ENCODE results near the gene UBQLN1.

The UBQLN1 gene

DNA sequence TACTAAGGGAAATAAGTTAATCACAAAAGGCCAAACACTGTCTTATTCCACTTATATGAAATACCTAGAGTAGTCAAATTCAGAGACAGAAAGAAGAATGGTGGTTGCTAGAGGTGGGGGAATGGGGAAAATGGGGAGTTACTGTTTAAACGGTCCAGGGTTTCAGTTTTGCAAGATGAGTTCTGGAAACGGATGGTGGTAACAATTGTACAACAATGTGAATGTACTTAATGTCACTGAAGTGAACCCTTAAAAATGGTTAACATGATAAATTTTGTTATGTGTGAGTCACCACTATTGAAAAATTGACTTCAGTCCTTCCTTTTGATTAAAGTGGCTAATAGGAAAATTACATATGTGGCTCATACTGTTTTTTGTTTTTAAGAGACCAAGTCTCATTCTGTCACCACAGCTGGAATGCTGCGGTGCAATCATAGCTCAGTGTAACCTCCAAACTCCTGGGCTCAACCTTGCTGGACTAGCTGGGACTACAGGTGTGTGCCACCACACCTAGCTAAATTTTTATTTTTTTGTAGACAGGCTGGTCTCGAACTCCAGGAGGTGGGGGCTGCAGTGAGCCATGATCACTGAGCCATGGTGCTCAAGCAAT, 8.7 kb downstream of the UBQLN1 start:
- no peak for DNase-seq (ENCODE audit: extremely low read depth in 1 of 2, low read depth in 1 of 2)

DNA sequence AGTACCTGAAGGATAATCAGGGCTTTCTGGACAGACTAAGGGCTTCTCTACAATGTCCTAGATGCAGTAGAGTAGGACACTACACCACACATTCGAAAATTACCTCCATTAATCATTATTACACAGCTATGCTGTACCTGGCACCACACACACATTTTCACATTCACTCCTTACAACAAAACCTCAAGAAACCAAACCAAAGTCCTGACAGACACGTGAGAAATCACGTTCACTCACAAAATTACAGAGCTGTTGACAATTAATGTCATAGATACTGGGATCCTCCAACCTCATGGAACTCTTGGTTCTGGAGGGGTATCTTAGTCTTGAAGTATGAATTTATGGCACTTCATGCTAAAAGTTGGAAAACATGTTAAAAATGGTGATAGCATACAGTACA, 16.3 kb downstream of the UBQLN1 start:
- no peak for DNase-seq (ENCODE audit: extremely low read depth in 1 of 2, low read depth in 1 of 2)

DNA sequence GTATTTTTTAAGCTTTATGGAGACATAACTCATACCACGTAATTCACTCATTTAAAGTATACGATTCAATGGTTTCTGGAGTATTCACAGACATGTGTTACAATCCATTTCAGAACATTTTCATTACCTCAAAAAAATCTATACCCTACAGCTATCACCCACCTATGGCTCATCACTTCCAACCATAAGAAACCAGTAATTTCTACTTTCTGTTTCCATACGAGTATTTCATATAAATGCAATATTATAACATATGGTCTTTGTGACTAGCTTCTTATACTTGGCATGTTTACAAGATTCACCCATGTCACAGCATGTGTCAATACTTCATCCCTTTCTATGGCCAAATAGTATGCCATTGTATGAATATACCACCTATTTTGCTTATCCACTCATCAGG, 18.8 kb downstream of the UBQLN1 start:
- no peak for DNase-seq (ENCODE audit: extremely low read depth in 1 of 2, low read depth in 1 of 2)

DNA sequence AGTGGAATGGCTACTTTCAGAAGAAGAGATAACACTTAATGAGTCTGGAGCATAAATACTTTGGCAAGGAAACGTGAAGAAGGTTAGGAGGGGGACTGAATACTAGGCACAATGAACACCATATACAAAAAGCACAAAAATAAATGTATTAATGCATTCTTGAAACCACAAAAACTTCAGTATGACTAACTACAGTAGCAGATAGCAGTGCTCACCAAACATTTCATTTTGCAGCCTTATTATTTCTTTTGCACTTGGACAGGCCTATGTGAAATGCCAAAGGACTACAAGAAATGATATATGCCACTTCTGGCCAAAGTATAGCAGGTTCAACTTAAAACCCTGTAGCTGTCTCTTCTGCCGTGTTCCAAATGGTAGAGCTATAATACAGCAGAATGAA, 26.3 kb downstream of the UBQLN1 start:
- DNase-seq (ENCODE audit: extremely low read depth in 1 of 2, low read depth in 1 of 2), result no peak

DNA sequence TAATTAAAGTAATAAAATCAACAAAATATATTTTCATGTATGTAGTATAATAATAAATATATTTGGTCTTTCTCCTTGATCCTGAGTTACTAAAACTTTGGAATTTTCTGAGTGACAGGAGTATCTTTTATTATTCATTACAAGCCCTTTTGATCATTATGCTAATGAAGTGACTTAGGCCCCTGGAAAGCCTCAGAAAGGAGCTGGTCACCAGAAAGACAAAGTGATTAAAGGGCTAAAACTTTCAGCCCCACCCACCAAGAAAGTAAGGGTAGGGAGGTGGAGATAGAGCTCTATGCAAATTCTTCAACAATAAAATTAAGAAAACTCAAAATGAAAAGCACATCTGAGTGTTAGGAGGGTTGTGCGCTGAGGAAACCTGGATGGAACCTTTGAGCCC, 27.5 kb downstream of the UBQLN1 start:
- no peak for DNase-seq (ENCODE audit: extremely low read depth in 1 of 2, low read depth in 1 of 2)

DNA sequence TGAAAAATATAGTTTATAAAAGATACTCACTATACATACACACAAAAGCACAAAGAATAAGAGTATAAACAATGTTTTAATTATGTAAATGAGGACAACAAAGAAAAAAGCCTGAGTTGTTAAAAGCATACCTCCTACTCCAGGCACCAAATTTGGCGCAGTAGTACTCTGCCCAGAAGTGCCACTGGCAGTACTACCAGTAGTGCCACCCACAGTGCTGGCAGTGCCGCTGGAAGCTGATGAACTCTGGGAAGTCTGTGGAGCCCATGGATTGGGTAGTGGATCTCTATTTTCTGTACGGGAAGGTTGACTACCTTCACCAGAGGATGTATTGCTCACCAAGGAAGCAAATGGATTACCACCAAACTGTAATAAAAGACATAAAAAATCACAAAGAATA, 30.2 kb downstream of the UBQLN1 start:
- no peak for DNase-seq (ENCODE audit: extremely low read depth in 1 of 2, low read depth in 1 of 2)

DNA sequence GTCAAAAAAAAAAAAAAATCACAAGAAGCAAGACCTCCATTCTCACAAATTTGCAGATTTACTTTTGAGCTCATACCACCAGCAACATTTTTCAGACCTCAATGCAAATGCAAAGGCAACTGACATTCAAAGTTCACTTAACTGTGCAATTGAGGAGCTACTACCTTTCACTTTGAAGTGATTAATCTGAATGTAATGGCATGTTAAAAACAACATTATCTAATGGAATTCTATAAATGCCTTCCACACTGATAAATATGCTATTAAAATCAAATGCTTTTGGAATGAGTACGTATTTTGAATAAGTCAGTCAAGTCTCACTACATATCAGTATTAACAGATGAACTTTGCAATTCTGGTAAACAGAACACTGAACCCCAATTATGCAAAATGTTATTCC, 32.3 kb downstream of the UBQLN1 start:
- no peak for DNase-seq (ENCODE audit: extremely low read depth in 1 of 2, low read depth in 1 of 2)

DNA sequence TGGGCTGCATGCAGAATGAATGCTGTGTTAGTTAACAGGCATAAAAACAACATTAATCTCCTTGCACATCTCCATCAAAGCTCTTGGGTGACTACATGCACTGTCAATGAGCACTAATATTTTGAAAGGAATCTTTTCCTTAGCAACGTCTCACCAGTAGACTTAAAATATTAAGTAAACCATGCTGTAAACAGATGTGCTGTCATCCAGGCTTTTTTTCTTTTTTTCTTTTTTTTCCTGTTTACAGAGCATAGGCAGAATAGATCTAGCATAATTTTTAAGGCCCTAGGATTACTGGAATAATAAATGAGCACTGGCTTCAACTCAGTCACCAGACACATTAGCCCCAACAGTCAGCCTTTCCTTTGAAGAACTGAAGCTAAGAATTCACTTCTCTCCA, 36.3 kb downstream of the UBQLN1 start:
- DNase-seq (ENCODE audit: extremely low read depth in 1 of 2, low read depth in 1 of 2), result no peak

DNA sequence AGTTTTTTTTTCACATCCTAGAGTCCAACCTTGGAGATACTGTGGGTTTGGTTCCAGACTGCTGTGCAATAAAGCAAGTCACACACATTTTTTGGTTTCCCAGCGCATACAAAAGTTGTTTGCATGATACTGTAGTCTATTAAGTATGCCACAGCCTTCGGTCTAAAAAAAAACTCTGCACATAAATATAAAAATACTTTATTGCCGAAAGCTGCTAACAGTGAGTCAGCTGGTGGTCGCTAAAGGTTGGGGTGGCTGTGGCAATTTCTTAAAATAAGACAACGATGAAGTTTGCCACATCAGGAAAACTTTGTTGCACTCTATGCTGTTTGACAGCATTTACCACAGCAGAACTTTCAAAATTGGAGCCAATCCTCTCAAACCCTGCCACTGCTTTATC, 37.4 kb downstream of the UBQLN1 start:
- DNase-seq (ENCODE audit: extremely low read depth in 1 of 2, low read depth in 1 of 2), result no peak

DNA sequence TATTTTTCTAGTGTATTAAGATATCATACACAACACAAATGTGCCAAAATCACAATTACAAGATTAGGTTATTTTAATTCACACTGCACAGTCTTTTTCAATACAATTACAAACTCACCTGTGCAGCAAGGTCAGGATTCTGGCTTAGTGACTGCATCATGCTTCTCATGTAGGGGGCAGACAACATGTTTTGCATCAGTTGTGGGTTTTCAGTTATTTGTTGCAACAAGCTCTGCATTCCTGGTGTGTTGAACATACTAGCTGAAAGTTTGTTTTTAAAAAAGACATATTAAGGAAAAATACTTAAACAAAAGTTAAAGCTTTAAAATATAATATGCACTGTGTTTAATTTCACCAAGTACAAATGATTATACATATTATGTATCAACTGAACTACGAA, 38.7 kb downstream of the UBQLN1 start:
- no peak for DNase-seq (ENCODE audit: extremely low read depth in 1 of 2, low read depth in 1 of 2)

DNA sequence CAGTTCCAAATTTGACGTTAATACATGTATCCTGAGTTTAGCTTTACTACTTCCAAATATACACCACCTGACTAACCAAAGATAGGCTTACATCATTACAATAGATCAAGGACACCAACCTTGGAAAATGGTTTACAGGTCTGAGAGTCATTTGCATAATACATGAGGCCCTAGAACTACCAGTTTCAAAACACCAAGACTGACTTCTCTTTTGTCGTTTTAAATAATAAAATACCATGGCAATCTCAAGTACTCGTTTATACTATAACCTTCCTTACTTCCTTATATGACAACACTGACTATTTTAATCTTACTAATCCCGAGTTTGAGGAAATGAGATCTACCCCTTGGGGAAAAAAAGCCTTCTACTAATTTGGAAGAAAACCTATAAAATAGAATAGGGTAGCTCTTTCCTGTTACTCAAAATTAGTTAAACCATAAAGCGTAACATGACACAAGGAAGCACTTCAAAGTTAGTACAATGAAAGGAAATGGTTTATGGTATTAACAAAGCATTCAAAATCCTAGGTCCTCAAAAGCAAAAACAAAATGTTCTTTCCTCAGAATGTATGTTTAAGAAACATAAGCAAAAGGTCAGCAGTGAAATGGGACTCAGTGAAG, 42.1 kb downstream of the UBQLN1 start:
- DNase-seq (ENCODE audit: extremely low read depth in 1 of 2, low read depth in 1 of 2), result no peak

DNA sequence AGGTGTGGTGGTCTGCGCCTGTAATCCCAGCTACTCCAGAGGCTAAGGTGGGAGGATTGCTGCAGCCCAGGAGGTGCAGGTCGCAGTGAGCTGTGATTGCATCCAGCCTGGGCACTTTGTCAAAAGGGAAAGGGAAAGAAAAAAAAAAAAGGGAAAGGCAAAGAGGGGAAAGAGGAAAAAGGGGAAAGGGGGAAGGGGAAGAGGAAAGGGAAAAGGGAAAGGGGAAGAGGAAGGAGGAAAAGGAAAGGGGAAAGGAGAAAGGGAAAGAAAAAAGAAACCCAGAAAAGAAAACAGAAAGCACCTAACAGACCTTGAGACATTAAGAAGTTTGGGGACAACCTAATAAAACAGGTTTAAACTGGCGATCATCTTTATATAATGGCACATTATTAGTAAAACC, 44.8 kb downstream of the UBQLN1 start:
- no peak for DNase-seq (ENCODE audit: extremely low read depth in 1 of 2, low read depth in 1 of 2)

DNA sequence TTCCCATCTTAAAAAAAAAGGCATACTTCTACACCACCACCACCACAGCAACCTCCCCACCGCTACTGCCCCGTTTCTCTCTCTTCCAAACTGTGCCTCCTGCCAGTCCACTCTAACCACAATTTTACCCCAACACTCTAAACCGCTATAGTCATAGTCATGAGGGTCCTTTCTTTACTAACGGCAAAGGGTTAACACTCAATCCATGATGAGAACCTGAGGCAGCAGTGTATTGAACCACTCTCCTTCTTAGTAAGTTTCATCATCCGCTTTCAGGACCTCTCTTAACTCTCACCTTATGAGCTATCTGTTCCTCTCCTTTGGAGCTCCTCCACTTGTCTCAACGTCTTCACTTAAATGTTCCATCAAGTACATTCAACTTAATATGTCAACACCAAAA, 50.8 kb downstream of the UBQLN1 start:
- no peak for DNase-seq (ENCODE audit: extremely low read depth in 1 of 2, low read depth in 1 of 2)

DNA sequence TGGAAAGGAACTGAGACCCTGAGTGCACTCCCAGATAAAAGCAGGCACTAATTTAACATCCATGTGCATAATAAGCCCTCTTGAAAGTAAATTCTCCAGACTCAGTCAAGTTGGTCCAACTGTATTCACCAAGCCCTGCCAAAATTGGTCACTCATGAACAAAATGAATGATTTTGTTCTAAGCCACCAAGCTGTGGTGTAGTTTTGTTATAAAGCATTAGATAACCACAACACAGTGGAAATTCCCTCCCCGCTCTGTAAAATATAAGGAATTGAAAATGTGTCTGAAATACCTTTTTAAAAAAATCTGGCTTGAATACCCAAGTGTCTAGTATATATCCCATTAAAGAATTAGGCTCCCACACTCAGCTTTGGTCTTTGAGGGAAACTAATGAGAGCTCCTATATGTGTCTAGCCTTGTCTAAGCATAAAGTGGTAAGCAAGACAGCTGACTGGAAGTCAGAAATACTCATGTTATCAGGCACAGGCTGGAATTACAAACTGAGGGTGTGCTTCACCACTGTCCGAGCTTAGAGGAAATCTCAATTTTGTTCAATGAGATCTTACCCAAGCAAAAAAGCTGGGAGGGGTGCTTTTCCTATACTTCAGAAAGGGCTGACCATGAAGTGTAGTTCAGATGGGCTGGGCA, 51.6 kb downstream of the UBQLN1 start:
- no peak for DNase-seq (ENCODE audit: extremely low read depth in 1 of 2, low read depth in 1 of 2)

DNA sequence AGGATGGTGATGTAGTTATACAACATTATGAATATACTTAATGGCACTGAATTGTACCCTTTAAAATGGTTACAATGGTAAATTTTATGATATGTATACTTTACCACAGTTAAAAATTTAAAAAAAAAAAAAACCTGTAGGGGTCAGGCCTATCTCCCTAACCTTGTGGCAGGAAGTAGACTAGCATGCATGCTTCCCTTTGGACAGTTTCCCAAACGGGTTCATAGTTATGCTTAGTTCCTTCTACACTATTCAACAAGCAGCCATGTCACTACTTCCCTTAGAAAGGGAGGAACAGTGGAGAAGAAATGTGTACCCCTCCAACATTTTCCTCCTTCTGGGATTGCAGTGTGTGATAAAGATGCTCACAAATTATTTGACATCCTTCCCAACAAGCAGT, 52.3 kb downstream of the UBQLN1 start:
- DNase-seq (ENCODE audit: extremely low read depth in 1 of 2, low read depth in 1 of 2), result no peak

DNA sequence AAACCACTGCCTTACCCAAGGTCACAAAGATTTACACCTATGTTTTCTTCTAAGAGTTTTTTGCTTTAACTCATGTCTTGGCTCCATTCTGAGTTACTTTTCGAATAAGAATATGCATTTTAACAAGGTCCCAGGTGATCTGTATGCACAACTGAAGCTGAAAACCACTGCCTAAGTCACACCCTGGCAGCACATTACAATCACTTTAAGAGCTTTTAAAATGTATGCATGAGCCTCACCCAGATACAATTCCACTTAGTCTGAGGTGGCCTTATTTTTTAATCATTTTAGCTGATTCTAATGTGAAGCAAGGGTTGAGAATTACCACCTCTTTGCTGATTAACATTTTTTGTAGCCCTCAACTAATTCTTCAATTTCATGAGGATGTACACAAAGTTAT, 55.3 kb downstream of the UBQLN1 start:
- no peak for DNase-seq (ENCODE audit: extremely low read depth in 1 of 2, low read depth in 1 of 2)

DNA sequence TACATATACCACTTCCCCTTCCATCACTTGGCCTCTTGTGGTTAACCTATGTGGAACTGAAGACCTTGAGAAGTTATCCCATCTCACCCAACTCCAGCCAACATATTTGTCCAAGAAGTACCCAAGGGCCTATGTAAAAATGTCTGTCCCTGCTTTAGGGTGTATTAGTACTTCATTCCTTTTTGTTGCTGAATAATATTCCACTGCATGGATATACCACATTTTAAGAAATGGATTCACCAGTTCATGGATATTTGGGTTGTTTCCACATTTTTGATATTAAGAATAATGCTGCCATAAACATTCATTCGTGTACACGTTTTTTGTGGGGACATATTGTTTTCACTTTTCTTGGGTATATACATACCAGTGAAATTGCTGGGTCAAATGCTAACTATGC, 56.2 kb downstream of the UBQLN1 start:
- DNase-seq (ENCODE audit: extremely low read depth in 1 of 2, low read depth in 1 of 2), result no peak

DNA sequence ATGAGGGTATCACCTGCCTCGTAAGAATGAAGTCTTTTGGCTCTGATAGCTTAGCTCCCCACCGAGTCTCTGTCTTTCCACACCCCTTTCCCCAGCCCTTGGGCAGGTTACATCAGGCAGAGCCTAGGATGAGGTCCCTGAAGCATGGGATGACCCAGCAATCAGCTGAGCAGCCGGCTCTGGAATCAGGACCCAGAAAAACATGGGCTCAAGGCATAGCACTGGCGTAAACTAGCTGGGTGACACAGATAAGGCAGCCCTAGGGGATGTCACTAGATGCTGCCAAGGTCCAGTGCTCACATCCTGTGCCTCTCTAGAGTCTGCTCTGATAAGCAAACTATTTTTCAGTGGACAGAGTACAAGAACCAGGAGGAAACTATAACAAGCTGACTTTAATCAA, 58.2 kb downstream of the UBQLN1 start:
- DNase-seq (ENCODE audit: extremely low read depth in 1 of 2, low read depth in 1 of 2), result no peak

DNA sequence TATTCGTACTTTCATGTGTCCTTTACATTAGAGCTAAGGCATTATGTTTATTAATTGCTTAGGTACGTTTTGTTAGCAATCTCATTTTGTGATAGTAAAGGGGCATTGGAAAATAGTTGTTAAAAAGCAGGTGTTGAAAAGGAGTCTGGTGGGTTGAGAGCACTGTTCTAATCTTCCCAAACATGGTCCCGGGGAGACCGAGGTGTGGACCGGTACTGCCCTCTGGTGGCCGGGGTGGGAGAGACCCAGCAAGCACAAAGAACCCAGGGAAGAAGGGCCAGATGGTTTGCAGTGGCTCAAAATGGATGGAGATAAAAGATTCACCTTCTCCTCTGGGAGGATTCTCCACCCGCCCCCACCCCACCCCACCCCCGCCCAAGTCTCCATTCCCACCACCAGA, 58.7 kb downstream of the UBQLN1 start:
- peak; percentile 49 to 63 for DNase-seq (ENCODE audit: extremely low read depth in 1 of 2, low read depth in 1 of 2)

DNA sequence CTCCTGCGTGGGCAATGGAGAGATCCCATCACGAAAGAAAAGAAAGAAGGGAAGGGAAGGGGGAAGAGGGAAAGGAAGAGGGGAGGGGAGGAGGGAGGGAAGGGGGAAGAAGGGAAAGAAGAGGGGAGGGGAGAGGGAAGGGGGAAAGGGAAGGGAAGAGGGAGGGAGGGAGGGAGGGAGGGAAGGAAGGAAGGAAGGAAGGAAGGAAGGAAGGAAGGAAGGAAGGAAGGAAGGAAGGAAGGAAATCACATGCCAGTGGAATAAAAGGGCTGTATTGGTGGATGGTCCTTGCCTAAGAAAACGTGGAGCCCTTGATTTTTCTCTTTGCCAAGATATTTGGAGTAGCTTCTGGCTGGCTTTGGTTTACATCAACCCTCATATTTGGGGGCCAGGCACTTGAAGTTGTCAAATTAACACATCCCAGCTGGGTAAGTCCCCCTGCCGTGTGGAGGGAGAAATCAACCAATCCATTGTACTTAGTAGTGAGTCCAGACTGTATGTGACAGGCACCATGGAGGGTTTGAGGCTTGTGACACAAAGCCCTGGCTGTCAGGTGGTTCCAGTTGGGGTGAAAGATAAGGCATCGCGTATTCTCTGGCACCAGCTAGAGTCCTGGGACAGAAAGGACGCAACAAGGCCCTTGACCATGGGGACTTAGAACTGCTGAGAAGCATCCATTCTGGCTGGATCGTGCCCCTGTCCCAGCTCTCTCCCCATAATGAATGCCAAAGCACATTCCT, 61.1 kb downstream of the UBQLN1 start:
- no peak for DNase-seq (ENCODE audit: extremely low read depth in 1 of 2, low read depth in 1 of 2)

DNA sequence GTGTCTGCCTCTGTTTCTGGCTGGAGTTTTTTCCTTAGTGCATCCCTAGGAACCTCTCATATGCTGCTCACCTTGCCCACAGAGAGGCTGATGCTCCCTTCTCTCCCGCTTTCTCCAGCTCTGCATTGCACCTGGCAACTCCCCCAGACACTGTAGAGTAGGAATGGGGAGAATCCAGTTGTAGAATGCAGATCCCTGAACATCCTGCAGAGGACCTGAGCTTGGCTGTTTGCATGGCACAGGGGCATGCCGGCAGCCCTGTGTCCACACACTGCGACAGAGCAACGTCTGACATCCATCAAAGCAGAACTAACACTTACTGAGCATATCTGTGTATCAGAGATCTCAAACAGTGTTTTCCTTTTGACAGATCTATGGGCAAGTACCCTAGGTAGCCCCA, 65.0 kb downstream of the UBQLN1 start:
- DNase-seq (ENCODE audit: extremely low read depth in 1 of 2, low read depth in 1 of 2), result no peak

DNA sequence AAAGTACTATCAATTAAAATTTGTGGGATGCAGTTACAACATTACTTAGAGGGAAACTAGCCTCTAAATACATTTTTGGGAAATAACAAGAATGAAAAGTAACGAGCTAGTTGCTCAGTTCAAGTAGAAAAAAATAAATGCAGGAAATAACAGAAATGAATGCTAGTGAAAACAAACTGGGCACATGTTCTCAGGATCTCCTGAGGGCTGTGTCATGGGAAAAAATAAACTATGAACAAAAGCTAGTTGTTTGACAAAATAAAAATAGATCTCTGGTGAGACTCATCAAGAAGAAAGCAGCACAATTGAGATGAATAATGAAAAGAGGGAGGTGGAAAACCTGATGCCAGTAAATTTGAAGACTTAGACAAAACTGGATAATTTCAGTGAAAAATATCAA, 68.5 kb downstream of the UBQLN1 start:
- no peak for DNase-seq (ENCODE audit: extremely low read depth in 1 of 2, low read depth in 1 of 2)
